LNCaP clone FGC (cell line): Measurements from ENCODE around the gene NUDT16L1.

ENCODE experiments used
- DNase-seq: peaks from one replicate; pipeline ENCODE4 v3.0.0-alpha.2; 2011; ENCODE audit warnings: low read depth
- H3K4me3 ChIP-seq: 2 replicates; pipeline ENCODE4 v1.5.1; 2011; ENCODE audit warnings: mild to moderate bottlenecking, low read depth, low read length, control low read depth
- TF ChIP-seq, protein P1 (sequence below): IDR thresholded peaks from 2 replicates; pipeline ENCODE4 v1.5.1; 2012; ENCODE audit warnings: mild to moderate bottlenecking; ENCODE audit not compliant: control insufficient read depth, insufficient read depth; ENCODE audit errors: extremely low read depth

The NUDT16L1 gene

DNA sequence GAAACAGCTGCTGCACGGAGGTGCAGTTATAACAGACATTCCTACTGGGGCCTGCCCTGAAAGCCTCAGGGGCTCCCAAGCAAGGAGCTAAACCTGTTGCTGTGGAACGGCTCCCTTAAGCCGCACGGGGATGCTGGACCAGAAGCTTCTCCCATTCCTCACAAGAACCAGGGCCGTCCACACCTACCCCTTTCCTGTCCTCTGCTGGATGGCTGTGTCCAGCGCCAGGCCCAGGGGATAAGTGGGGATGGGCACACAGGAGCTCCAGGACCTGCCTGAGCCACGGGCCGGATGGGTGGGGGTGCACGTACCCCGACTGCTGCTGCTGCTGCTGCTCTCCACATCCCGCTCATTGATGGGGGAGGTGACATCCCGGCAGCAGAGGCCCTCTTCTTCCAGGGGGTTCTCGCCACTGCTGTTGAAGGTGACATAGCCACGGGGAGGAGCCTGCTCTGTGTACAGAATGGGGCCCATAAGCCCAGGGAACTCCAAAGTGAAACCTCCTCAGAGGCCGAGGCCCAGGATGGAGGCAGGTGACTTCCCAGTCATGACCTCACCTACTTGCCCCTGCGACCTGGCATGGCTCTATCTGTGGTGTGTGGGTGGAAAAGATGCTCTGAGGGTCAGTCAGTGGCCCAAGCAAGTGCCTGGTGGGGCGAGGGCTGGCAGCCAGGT lies 8.6 kb downstream of the NUDT16L1 start:
- TF ChIP-seq, protein P1, sequence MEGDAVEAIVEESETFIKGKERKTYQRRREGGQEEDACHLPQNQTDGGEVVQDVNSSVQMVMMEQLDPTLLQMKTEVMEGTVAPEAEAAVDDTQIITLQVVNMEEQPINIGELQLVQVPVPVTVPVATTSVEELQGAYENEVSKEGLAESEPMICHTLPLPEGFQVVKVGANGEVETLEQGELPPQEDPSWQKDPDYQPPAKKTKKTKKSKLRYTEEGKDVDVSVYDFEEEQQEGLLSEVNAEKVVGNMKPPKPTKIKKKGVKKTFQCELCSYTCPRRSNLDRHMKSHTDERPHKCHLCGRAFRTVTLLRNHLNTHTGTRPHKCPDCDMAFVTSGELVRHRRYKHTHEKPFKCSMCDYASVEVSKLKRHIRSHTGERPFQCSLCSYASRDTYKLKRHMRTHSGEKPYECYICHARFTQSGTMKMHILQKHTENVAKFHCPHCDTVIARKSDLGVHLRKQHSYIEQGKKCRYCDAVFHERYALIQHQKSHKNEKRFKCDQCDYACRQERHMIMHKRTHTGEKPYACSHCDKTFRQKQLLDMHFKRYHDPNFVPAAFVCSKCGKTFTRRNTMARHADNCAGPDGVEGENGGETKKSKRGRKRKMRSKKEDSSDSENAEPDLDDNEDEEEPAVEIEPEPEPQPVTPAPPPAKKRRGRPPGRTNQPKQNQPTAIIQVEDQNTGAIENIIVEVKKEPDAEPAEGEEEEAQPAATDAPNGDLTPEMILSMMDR = no peak
- no peak for DNase-seq
- no peak overlapping the region for H3K4me3 ChIP-seq

DNA sequence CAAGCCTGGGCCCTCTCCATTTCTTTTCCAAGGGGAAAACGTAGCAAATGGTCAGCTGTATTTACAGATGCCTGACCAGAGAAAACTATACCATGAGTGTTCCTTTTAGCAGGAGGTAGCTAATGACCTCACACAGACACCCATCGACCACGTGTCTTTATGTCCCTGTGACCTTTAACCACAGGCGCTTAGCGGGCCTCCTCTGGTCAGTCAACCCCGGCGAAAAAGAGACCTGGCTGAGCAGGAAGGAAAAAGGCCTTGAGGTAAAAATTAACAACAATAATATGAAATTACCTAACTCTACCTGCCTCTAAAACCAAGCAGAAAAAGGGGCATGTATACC lies 9.1 kb downstream of the NUDT16L1 start:
- TF ChIP-seq, protein P1 = no peak
- no peak overlapping the region for H3K4me3 ChIP-seq
- DNase-seq = no peak

DNA sequence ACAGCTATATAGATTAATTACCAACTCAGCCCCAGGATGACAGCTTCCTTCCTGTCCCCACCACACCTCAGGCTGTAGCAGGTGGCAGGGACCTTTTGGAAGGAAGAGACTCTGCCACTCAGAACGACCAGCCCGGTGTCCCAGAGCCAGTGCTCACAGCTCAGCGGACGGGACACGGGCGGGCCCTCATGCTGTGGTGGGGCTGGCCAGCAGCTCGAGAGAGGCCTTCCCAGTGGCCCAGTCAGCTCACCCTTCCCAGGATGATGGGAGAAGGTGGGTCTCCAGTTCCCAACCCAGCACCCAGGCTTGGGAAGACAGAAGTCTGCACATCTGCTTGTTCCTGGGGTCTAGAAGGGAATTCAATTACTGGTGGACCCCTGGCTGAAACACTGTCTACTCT lies 10.5 kb downstream of the NUDT16L1 start:
- DNase-seq = no peak
- TF ChIP-seq, protein P1 = no peak

DNA sequence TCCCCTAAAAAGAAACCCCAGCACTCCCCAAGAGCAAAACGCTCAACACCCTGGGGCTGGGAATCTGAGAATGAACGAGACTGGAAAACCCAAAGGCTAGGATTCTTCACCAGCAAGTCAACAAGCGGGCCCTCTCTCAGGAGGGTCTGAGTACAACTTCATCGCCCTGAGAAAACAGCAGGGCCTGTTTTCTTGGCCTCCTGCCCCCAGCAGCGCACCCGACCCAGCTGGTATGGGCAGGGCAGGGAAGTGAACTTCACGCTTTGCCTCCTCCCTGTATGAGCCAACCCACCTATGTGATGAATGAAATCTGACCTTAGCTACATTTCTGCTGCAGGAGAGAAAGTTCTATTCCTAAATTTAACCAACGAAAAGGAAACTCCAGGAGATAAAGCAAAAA lies 11.1 kb downstream of the NUDT16L1 start:
- TF ChIP-seq, protein P1 = no peak
- DNase-seq = no peak

More for the DNA sequence above, 10.5 kb downstream of the NUDT16L1 start:
- no peak overlapping the region for H3K4me3 ChIP-seq

DNA sequence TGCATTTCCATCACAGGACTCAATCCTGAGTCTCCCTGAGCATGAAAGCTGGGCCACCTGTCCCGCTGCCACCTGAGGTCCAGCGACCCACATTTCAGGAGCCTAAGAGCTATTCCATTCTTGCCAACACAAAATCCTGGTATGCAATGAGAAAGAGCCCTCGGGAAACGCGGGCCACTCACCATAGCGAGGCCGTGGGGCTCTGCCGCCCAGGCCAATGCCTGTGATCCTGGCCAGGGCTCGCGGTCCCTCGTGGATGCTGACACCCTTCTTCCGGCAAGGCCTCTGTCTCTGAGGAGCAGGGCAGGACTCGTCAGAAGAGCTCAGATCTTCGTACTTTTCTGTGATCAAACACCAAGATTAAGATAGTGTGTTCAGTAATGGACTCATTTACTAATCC lies 11.6 kb downstream of the NUDT16L1 start:
- H3K4me3 ChIP-seq = no peak overlapping the region
- DNase-seq = no peak
- TF ChIP-seq, protein P1 = no peak

More for the DNA sequence above, 11.1 kb downstream of the NUDT16L1 start:
- H3K4me3 ChIP-seq = no peak overlapping the region

DNA sequence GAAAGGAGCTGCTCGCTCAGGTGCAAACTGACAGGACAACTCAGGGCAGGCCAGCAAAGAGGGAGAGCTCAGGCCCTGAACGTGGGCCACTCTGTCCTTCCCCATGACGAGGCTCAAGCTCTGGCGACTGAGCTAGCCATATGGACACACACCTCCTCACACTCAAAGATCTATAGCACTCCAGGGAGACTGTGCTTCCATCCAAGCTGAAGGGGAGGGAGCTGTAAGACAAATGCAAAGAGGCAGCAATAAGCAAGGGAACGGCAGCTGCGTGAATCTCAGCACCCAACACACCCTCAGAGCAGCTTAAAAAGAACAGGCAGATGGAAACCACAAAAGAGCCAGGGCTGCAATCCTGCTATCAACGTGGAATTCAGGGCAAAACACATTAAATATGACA lies 13.5 kb downstream of the NUDT16L1 start:
- TF ChIP-seq, protein P1 = no peak
- no peak for DNase-seq
- no peak overlapping the region for H3K4me3 ChIP-seq

DNA sequence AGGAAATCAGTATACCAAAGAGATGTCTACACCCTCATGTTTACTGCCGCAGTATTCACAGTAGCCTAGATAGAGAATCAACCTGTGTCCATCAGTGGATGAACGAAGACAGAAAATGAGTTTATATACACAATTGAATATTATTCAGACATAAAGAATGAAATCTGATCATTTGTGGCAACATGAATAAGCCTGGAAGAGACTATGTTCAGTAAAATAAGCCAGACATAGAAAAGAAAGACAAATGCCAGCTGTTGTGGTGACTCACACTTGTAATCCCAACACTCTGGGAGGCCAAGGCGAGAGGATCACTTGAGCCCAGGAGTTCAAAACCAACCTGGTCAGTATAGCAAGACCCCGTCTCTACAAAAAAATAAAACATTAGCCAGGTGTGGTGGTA lies 16.1 kb downstream of the NUDT16L1 start:
- no peak overlapping the region for H3K4me3 ChIP-seq
- TF ChIP-seq, protein P1 = no peak

More for the DNA sequence above, 16.1 kb downstream of the NUDT16L1 start:
- no peak for DNase-seq
